Stomach (tissue), 9 donors: Measurements from ENCODE around the gene ABCB8. TPM values are rescaled to one million over a fixed set of nuclear protein-coding genes. Genes with fewer than 3 reads are reported as not detected.
A peak's percentile ranks its signal among the peaks of the same experiment; 100 is the strongest.

Experiments
- DNase-seq, 2 donors: peaks; one replicate each; pipeline versions ENCODE4 v3.0.0 to v3.0.0-alpha.2; 2013 to 2019
- H3K27ac ChIP-seq, 5 donors: fragments of 200-600 bp in 4 of 5; sonication (generic) in 4 of 5; one replicate each; pipeline ENCODE4 v1.5.1; 2013 to 2019; ENCODE audit warnings: mild to moderate bottlenecking in 1 of 5, moderate library complexity in 1 of 5
- H3K27me3 ChIP-seq, 3 donors: fragments of 200-600 bp; sonication (generic); one replicate each; pipeline ENCODE4 v1.5.1; 2017 to 2019; ENCODE audit warnings: mixed run types in 1 of 3
- H3K36me3 ChIP-seq, 4 donors: fragments of 200-600 bp; sonication (generic); 1 replicate in 3 of 4; 2 replicates in 1 of 4; pipeline ENCODE4 v1.5.1; 2016 to 2019
- H3K4me1 ChIP-seq, 4 donors: fragments of 200-600 bp; sonication (generic); one replicate each; pipeline ENCODE4 v1.5.1; 2016 to 2019
- H3K4me3 ChIP-seq, 4 donors: fragments of 200-600 bp; sonication (generic) in 3 of 4; one replicate each; pipeline ENCODE4 v1.5.1; 2016 to 2019; ENCODE audit warnings: mild to moderate bottlenecking in 1 of 4
- H3K9me3 ChIP-seq, 4 donors: fragments of 200-600 bp; sonication (generic); one replicate each; pipeline ENCODE4 v1.5.1; 2016 to 2019
- EP300 ChIP-seq: sonication (generic); formaldehyde crosslinking; IDR thresholded peaks from one replicate; pipeline ENCODE4 v1.6.1; 2017; ENCODE audit warnings: antibody characterized with exemption
- POLR2A ChIP-seq, 4 donors: fragments of 450-650 bp; IDR thresholded peaks; one replicate each; pipeline ENCODE4 v1.6.1; 2016; ENCODE audit warnings: antibody characterized with exemption in 4 of 4, control low read depth in 2 of 4, mild to moderate bottlenecking in 1 of 4, moderate library complexity in 1 of 4
- POLR2AphosphoS5 ChIP-seq, 3 donors: sonication (generic); formaldehyde crosslinking; IDR thresholded peaks; one replicate each; pipeline ENCODE4 v1.6.1; 2016; ENCODE audit warnings: antibody characterized with exemption in 3 of 3
- WGBS, 5 donors: extraction: QIAGEN DNeasy Blood & Tissue Kit in 3 of 5; methylation state at CpG; one replicate each; pipeline versions ENCODE4 v1.1.5 to v1.1.7; 2013 to 2018; 5-methylcytosine and 5-hydroxymethylcytosine counted together
- intact Hi-C: fragments of 100-400 bp; cut with DNase I; formaldehyde crosslinking; loops from one replicate; pipeline ENCODE4 v1.15.1; 2023; ENCODE audit warnings: low total_unique reads
- polyA plus RNA-seq, 3 donors: library from polyadenylated mRNA; stranded (reverse); fragments of 200-250 nt; gene quantifications; one replicate each; pipeline ENCODE4 v1.2.3, GENCODE V29; 2013
- total RNA-seq, 5 donors: library from RNA; depleted of rRNA; stranded (reverse); fragments of >200 nt; gene quantifications; one replicate each; pipeline versions ENCODE4 v1.1.0 to v1.2.3, GENCODE V29; 2014 to 2016
- TF ChIP-seq, protein P1 (sequence below), 7 experiments: fragments of 450-650 bp in 4 of 7; fragments of 200-600 bp in 3 of 7; sonication (generic) in 3 of 7; IDR thresholded peaks; one replicate each; pipeline ENCODE4 v1.5.1; 2016 to 2019; ENCODE audit warnings: antibody characterized with exemption in 7 of 7, control low read depth in 2 of 7, mild to moderate bottlenecking in 1 of 7
- donor health status: healthy with polysubstance abuse.
- donor health status: Bipolar disorder and iron deficiency.
- donor health status: healthy.

ABCB8 gene
- total and polyA plus RNA-seq, 8 donors: 9.5 to 57.2 (median 19.4) TPM

DNA sequence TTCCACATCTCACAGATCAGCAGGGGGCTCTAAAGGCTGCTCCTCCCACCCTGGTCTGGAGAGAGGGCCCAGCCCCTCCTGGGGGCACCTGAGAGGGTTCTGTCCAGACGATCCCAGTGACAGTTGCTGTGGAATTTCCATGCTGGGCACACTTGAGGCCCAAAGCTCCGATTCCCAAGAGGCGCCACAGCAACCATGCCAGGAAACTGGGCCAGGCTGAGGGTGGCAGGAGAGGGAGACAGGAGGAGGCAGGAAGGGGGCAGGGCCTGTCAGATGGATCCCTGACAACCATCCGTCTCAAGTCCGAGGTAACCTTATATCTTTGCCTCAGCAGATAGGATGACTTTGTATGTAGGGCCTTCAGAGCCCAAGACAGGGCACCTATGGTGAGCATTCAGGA lies 41.7 kb upstream of the ABCB8 start:
- no peak for TF ChIP-seq POLR2AphosphoS5 (IDR thresholded peaks at IDR 0.05)
- no peak for TF ChIP-seq EP300
- TF ChIP-seq, protein P1, sequence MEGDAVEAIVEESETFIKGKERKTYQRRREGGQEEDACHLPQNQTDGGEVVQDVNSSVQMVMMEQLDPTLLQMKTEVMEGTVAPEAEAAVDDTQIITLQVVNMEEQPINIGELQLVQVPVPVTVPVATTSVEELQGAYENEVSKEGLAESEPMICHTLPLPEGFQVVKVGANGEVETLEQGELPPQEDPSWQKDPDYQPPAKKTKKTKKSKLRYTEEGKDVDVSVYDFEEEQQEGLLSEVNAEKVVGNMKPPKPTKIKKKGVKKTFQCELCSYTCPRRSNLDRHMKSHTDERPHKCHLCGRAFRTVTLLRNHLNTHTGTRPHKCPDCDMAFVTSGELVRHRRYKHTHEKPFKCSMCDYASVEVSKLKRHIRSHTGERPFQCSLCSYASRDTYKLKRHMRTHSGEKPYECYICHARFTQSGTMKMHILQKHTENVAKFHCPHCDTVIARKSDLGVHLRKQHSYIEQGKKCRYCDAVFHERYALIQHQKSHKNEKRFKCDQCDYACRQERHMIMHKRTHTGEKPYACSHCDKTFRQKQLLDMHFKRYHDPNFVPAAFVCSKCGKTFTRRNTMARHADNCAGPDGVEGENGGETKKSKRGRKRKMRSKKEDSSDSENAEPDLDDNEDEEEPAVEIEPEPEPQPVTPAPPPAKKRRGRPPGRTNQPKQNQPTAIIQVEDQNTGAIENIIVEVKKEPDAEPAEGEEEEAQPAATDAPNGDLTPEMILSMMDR (IDR thresholded peaks at IDR 0.05): no peak
- TF ChIP-seq POLR2A (IDR thresholded peaks at IDR 0.05): no peak
- peaks cover 7 to 20% (median 14%) of the 10 kb centered on the region in 4 donors for H3K9me3 ChIP-seq
- peaks cover 0 to 29% (median 16%) of the 10 kb centered on the region in 3 donors for H3K27me3 ChIP-seq
- peaks cover 4 to 31% (median 20%) of the 10 kb centered on the region in 4 donors for H3K4me1 ChIP-seq
- intact Hi-C loops: loop anchor here (5.0 kb wide), 1 partner anchor 89 kb away; no protein-coding TSS in a partner anchor
- H3K36me3 ChIP-seq: no peaks in the 10 kb centered on the region
- no peak overlapping the region for H3K27ac ChIP-seq
- DNase-seq: no peak
- 65 to 90% (median 71%) methylated on average over 2 to 5 of the region's 5 CpGs for WGBS, 5 donors
- H3K4me3 ChIP-seq: no peak overlapping the region

DNA sequence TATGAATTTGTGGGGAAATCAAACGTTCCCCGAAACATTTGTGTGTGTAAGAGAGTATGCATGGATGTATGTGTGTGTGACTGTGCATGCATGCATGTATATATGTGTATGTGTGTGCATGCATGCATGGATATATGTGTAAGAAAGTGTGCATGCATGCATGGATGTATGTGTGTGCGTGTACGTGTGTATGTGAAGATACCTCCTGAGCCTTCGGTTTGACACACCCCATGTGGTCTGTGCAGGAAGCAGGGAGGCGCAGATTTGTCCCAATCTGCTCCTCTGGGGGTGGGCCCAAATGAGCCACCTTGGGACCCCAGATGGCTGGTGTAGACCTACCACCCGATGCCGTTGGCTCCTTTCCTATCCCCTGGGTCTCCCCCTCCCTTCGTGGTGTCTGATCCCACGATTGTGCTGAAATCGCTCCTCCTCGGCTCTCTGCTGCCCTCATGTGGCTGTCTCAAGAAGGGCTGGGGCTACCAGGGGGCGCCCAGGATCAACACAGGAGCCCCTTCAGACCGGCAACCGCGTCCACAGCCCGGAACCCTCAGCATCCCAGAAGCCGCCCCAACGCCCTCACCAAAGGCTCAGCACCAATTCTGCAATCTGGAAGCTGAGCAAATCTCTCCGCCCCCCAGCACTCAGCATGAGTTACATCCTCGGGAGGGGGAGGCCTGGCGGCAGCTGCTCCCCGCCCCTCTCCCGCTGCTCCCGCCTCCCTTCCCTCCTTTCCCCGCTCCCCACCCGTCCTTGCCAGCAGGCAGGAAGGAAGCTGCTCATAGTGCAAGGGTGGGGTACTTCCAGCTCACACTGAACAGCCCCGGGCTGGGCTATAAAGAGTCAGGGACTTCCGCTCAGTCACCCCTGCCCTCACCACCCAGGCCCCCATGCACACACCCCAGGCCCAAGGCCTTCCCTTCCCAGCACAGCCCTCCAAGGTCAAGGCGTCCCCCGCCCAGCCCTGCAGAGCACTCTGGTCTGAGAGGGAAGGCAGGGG lies 39.7 kb upstream of the ABCB8 start:
- H3K27ac ChIP-seq: peak overlapping the region in 4 of 5 donors; percentile 53 to 73 (median 66)
- no peaks in the 10 kb centered on the region for H3K36me3 ChIP-seq
- WGBS, 5 donors: 17 to 32% (median 19%) methylated on average over 16 to 31 of the region's 31 CpGs
- H3K4me3 ChIP-seq: peak overlapping the region in 1 of 4 donors; percentile 5
- peaks cover 7 to 21% (median 14%) of the 10 kb centered on the region in 4 donors for H3K9me3 ChIP-seq
- peak in 1 of 2 donors; percentile 90 for DNase-seq
- TF ChIP-seq POLR2AphosphoS5 (IDR thresholded peaks at IDR 0.05): no peak
- TF ChIP-seq, protein P1 (IDR thresholded peaks at IDR 0.05): peak in 5 of 7 experiments; percentile 60 to 84 (median 74)
- intact Hi-C loops: loop anchor here (5.0 kb wide), 1 partner anchor 91 kb away; no protein-coding TSS in a partner anchor
- H3K27me3 ChIP-seq: peaks cover 0 to 29% (median 13%) of the 10 kb centered on the region in 3 donors
- peaks cover 4 to 31% (median 20%) of the 10 kb centered on the region in 4 donors for H3K4me1 ChIP-seq

DNA sequence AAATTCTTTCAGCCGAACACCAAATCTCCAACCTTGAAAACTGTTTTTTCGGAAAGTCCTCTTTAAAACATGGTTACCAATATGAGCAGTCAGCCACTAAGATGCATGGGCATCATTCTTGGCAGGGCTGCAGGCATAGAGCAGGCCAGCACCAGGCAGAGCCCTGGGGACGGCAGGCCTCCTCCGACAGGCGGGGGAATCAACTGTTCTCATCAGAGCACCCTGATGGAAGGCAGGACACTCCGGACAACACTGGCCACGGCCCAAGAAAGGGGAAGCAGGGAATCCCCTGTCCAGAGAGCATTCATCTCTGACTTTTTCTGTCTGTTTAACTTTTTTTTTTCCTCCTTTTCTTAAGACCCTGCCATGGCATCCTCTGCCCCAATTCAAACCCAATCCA lies 38.8 kb upstream of the ABCB8 start:
- DNase-seq: peak in 1 of 2 donors; percentile 64
- 48 to 67% (median 66%) methylated on average over 7 of the region's 7 CpGs for WGBS, 5 donors
- H3K4me1 ChIP-seq: peaks cover 4 to 31% (median 20%) of the 10 kb centered on the region in 4 donors
- peak overlapping the region in 4 of 5 donors; percentile 53 to 73 (median 66) for H3K27ac ChIP-seq
- intact Hi-C loops: loop anchor here (5.0 kb wide), 1 partner anchor 92 kb away; no protein-coding TSS in a partner anchor
- H3K36me3 ChIP-seq: no peaks in the 10 kb centered on the region
- H3K27me3 ChIP-seq: peaks cover 0 to 29% (median 13%) of the 10 kb centered on the region in 3 donors
- peaks cover 7 to 21% (median 14%) of the 10 kb centered on the region in 4 donors for H3K9me3 ChIP-seq
- no peak for TF ChIP-seq POLR2AphosphoS5 (IDR thresholded peaks at IDR 0.05)
- TF ChIP-seq, protein P1 (IDR thresholded peaks at IDR 0.05): no peak
- TF ChIP-seq POLR2A (IDR thresholded peaks at IDR 0.05): no peak
- no peak overlapping the region for H3K4me3 ChIP-seq

DNA sequence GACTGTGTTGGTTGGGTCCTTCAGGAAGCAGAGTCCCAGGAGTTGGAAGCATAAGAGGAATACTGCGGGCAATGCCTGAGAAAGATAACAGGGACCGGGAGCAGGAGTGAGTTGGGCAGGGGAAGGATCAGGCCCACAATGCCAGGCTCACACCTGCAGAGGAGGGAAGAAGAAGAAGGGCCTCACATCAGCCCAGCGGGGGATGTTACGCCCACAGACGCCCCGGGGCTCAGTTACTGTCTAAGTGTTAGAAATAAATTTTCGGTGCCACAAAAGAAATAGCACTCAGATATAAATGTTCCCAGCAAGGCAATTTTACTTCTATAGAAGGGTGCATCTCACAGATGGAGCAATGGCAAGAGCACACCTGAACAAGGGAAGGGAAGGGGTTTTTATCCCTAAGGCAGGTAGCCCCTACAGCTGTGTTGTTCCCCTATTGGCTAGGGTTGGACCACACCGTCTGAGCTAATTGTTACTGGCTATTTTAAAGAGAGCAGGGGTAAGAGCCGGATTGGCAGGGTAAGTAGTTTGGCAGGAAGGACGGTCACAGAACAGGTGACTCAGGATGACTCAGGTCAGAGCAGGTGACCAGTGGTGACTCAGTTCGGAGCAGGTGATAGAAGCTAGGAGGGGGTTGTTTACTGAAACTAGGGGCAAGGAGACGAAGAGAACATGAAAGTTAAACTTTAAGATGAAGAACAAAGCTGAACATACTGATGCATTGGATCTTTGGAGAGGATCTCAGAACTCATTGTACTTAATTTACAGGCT lies 37.6 kb upstream of the ABCB8 start, which contains the start of gene NOS3:
Gene NOS3 (plus strand): TSS at position 602 of the 771 bp plus-strand sequence. CDS start 2,787 bp downstream, outside the sequence.
- no peak for DNase-seq
- Histone ChIP-seq H3K4me3 (no peak within 1 kb of the TSS), H3K27me3 (peaks cover 0 to 29% (median 13%) of the 10 kb centered on the region in 3 donors), H3K36me3 (no peaks in the 10 kb centered on the region), H3K27ac (peak within 1 kb of the TSS in 2 of 5 donors; percentile 53 to 66), H3K4me1 (peaks cover 4 to 31% (median 21%) of the 10 kb centered on the region in 4 donors), H3K9me3 (peaks cover 7 to 21% (median 14%) of the 10 kb centered on the region in 4 donors)
- intact Hi-C loops: no loop called here
- 76 to 85% (median 82%) methylated on average over 12 of the region's 12 CpGs for WGBS, 5 donors
- TF ChIP-seq, protein P1 (IDR thresholded peaks at IDR 0.05): no peak
- TF ChIP-seq EP300: no peak
- TF ChIP-seq POLR2AphosphoS5 (IDR thresholded peaks at IDR 0.05): no peak
- no peak for TF ChIP-seq POLR2A (IDR thresholded peaks at IDR 0.05)
